Psoas muscle (tissue), 8 donors: Measurements from ENCODE around the gene ATP5F1B. TPM values are rescaled to one million over a fixed set of nuclear protein-coding genes. Genes with fewer than 3 reads are reported as not detected.

Experiments used
- ATAC-seq, 4 donors: fragments of 200-7000 bp; cut with Tn5 transposase; one replicate each; pipeline ENCODE4 v1.9.1; 2020; ENCODE audit warnings: moderate library complexity in 3 of 4, mild to moderate bottlenecking in 2 of 4
- DNase-seq, 2 donors: peaks; one replicate each; pipeline ENCODE4 v3.0.0-alpha.2; 2020
- H3K27ac ChIP-seq: fragments of 200-600 bp; one replicate; pipeline ENCODE4 v1.8.0; 2022
- H3K27me3 ChIP-seq, 3 donors: fragments of 200-600 bp in 1 of 3; one replicate each; pipeline versions ENCODE4 v1.6.1 to v1.8.0; 2013 to 2022; ENCODE audit warnings: low read length in 2 of 3, mild to moderate bottlenecking in 2 of 3, moderate library complexity in 1 of 3; ENCODE audit not compliant: insufficient read depth in 3 of 3
- H3K36me3 ChIP-seq, 2 donors: fragments of 200-600 bp in 1 of 2; one replicate each; pipeline versions ENCODE4 v1.6.1 to v1.8.0; 2013 to 2022; ENCODE audit warnings: low read depth in 1 of 2, mild to moderate bottlenecking in 1 of 2, moderate library complexity in 1 of 2; ENCODE audit not compliant: insufficient read depth in 1 of 2
- H3K4me1 ChIP-seq: fragments of 200-600 bp; one replicate; pipeline ENCODE4 v1.8.0; 2022
- H3K4me3 ChIP-seq: fragments of 200-600 bp; one replicate; pipeline ENCODE4 v1.8.0; 2022; ENCODE audit warnings: mild to moderate bottlenecking
- H3K9me3 ChIP-seq: fragments of 200-600 bp; one replicate; pipeline ENCODE4 v1.8.0; 2022
- WGBS, 3 donors: extraction: QIAGEN DNeasy Blood & Tissue Kit; methylation state at CpG; one replicate each; pipeline versions ENCODE4 v1.1.6 to v1.1.7; 2013; 5-methylcytosine and 5-hydroxymethylcytosine counted together
- intact Hi-C, 2 donors: fragments of 100-400 bp; cut with DNase I; formaldehyde crosslinking; loops; one replicate each; pipeline versions ENCODE4 v1.11.0 to v1.14.2; 2022
- polyA plus RNA-seq, 3 donors: library from polyadenylated mRNA; stranded (reverse); fragments of 200-250 nt; gene quantifications; one replicate each; pipeline ENCODE4 v1.2.3, GENCODE V29; 2013
- total RNA-seq, 4 donors: library from RNA; stranded (reverse); fragmentation: NEBNext Ultra II Directional in 2 of 4; extraction: Animal tissue kit (Norgen Biotek cat#: 25700) in 2 of 4; gene quantifications; one replicate each; pipeline versions ENCODE4 v1.2.1 to v1.2.4, GENCODE V29; 2021 to 2023
- TF ChIP-seq, protein P1 (sequence below): fragments of 200-600 bp; IDR thresholded peaks from one replicate; pipeline ENCODE4 v1.8.0; 2022; ENCODE audit warnings: antibody characterized with exemption
- donor health status: healthy with polysubstance abuse.
- donor health status: DM: no; HTN: no; CAD: no; lungs with moderate emphysema.
- donor health status: Bipolar disorder and iron deficiency.
- donor health status: healthy.
- donor health status: DM: yes; HTN: yes; CAD: no.
- donor health status: DM: no; HTN: no; CAD: no.
- donor health status: DM: no; HTN: no; CAD: no.
- donor health status: DM: yes; HTN: yes; CAD: no.

Gene ATP5F1B
- total and polyA plus RNA-seq, 7 donors, result 1,044 to 2,759 (median 1,450) TPM

GRCh38 chr12:56635806-56636674, 9.7 kb downstream of the ATP5F1B start:
- Histone ChIP-seq H3K27ac (peak overlapping the region; percentile 90), H3K36me3 (peaks cover 11 to 39% of the 10 kb centered on the region in 2 donors), H3K4me1 (peaks cover 48% of the 10 kb centered on the region), H3K4me3 (peak overlapping the region; percentile 77), H3K9me3 (no peaks in the 10 kb centered on the region), H3K27me3 (no peaks in the 10 kb centered on the region)
- WGBS, 3 donors, result 1 to 3% (median 1%) methylated on average over 19 to 20 of the region's 20 CpGs
- ATAC-seq, result peak; percentile 76 to 87 (median 84)
- peak; percentile 89 to 92 for DNase-seq
- intact Hi-C loops, result loop anchor here (2.0 to 5.0 kb wide), 2 partner anchors 86 to 119 kb away; no protein-coding TSS in a partner anchor
- TF ChIP-seq, protein P1, sequence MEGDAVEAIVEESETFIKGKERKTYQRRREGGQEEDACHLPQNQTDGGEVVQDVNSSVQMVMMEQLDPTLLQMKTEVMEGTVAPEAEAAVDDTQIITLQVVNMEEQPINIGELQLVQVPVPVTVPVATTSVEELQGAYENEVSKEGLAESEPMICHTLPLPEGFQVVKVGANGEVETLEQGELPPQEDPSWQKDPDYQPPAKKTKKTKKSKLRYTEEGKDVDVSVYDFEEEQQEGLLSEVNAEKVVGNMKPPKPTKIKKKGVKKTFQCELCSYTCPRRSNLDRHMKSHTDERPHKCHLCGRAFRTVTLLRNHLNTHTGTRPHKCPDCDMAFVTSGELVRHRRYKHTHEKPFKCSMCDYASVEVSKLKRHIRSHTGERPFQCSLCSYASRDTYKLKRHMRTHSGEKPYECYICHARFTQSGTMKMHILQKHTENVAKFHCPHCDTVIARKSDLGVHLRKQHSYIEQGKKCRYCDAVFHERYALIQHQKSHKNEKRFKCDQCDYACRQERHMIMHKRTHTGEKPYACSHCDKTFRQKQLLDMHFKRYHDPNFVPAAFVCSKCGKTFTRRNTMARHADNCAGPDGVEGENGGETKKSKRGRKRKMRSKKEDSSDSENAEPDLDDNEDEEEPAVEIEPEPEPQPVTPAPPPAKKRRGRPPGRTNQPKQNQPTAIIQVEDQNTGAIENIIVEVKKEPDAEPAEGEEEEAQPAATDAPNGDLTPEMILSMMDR, result no peak

DNA sequence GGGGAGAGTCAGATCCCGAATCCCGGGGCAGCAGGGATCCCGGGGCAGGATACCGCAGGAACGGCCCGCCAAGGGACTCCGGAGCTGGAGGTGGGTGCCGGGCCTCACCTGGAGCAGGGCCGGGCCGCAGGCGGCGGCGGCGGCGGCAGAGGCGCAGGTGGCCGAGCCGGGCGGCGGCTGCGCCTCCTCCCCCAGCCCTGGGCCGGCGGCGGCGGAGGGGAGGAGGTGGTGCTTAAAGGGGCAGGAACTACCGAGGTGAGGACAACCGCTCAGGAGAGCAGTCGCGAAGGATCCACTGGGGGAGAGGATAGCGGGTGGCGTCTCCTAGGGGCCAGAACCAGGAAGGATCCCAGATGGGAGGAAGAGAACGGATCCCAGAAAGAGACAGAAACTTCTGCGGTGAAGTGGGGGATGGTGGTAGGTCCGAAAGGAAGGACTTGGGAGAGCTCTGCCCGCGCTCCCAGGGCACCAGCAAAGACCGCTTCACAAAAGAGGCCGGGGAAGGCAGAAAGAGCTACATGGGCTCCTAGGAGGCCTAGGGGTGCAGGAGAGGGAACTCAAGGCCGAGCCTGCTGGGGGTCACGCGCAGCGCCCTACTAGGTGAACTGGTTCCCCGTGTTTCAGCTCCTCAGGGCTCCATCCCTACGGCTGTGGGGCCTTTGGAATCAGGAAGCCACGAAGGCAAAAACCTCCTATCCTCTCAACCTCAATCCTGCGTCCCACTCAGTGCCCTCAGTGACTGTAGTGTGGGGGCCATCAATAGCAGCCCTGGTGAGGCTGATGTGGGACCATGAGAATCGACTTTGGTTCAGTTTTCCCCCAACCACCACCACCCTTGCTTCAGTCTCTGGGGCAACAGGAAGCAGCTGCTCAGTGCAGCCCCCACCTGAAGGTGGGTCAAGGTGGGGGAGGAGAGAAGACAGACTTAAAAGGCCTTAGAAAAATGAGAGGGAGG, 10.7 kb downstream of the ATP5F1B start:
- peak overlapping the region; percentile 90 for H3K27ac ChIP-seq
- peaks cover 11 to 30% of the 10 kb centered on the region in 2 donors for H3K36me3 ChIP-seq
- H3K27me3 ChIP-seq, result no peaks in the 10 kb centered on the region
- ATAC-seq, result peak; percentile 56 to 70 (median 66)
- no peaks in the 10 kb centered on the region for H3K9me3 ChIP-seq
- H3K4me3 ChIP-seq, result peak overlapping the region; percentile 77
- TF ChIP-seq, protein P1, result peak; percentile 45
- peaks cover 56% of the 10 kb centered on the region for H3K4me1 ChIP-seq
- DNase-seq, result peak; percentile 77 to 89
- WGBS, 3 donors, result 2 to 3% (median 2%) methylated on average over 35 to 47 of the region's 47 CpGs
- intact Hi-C loops, result loop anchor here in 1 of 2 donors (5.0 kb wide), 2 partner anchors 87 to 113 kb away; partner anchors contain the start of gene RBMS2

DNA sequence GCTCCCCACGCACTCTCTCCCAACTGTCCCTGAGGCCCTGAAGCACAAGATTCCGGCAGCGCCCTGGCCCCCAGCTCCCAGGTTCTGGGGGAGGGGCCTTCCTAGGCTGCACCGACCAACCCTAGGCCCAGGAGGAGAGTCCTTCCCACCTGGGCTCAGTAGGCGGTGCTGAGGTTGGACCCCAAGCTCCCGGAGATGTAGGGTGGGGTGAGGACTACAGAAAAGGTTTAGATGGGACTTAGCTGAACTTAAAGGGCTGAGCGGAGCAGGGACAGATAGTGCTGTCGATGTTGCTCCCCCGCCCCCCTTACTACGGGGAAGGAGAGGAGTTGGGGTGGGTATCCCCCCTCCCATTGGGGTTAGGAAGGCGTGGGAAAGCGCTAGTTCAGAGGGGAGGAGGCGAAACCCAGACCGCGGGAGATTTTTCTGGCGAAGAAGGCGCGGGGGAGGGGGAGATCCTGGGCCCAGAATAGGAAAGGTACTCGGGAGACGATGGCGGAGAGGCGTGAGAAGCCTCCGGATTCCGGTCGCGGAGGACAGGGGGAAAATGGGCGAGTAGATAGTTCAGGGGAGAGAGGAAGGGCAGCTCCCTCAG, 11.4 kb downstream of the ATP5F1B start:
- ATAC-seq, result no peak
- no peaks in the 10 kb centered on the region for H3K9me3 ChIP-seq
- intact Hi-C loops, result loop anchor here in 1 of 2 donors (5.0 kb wide), 1 partner anchor 112 kb away; the partner anchor contains the start of gene RBMS2
- H3K4me3 ChIP-seq, result peak overlapping the region; percentile 77
- H3K27me3 ChIP-seq, result no peaks in the 10 kb centered on the region
- TF ChIP-seq, protein P1, result no peak
- peaks cover 56% of the 10 kb centered on the region for H3K4me1 ChIP-seq
- H3K36me3 ChIP-seq, result peaks cover 9 to 22% of the 10 kb centered on the region in 2 donors
- H3K27ac ChIP-seq, result peak overlapping the region; percentile 90
- WGBS, 3 donors, result 2 to 3% (median 3%) methylated on average over 23 to 27 of the region's 27 CpGs
- DNase-seq, result no peak
